ENCODE data around the gene PGP.

The PGP gene

DNA sequence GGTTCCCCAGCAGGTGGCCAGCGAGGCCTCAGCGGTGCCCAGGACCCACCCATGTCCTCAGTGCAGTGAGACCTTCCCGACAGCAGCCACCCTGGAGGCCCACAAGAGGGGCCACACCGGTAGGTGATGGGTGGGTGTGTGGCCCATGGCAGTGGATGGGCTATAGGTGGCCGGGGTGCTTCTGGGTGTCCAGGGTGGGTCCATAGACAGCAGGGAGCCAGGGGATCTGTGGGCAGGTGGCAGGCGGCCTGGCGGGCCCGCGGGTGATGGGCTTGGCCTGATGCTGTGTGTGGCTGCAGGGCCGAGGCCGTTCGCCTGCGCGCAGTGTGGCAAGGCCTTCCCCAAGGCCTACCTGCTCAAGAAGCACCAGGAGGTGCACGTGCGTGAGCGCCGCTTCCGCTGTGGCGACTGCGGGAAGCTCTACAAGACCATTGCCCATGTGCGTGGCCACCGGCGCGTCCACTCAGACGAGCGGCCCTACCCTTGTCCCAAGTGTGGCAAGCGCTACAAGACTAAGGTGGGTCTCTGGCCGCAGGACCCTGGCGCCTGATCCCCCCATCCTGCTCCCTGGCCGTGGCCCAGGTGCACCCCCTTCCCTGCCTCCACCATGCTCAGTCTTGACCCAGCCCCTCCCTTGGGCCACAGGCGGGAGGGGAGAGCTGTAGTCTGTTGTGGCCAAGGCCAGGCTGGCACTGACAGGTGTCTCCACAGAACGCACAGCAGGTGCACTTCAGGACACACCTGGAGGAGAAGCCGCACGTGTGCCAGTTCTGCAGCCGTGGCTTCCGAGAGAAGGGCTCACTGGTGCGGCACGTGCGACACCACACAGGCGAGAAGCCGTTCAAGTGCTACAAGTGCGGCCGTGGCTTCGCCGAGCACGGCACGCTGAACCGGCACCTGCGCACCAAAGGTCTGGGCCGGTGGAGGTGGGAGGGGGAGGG lies 19.5 kb upstream of the PGP start:
- H3K9ac ChIP-seq (ENCODE audit: low read length) = no peak overlapping the region
- no peaks in the 10 kb centered on the region for H3K36me3 ChIP-seq (ENCODE audit: control insufficient read depth, insufficient read depth, low read length)
- H3K4me1 ChIP-seq (ENCODE audit: control insufficient read depth, low read depth, low read length) = no peaks in the 10 kb centered on the region
- H3K79me2 ChIP-seq (ENCODE audit: control insufficient read depth, insufficient read depth, low read length) = no peaks in the 10 kb centered on the region
- H3K18ac ChIP-seq (ENCODE audit: low read length) = no peak overlapping the region
- no peak overlapping the region for H3K56ac ChIP-seq (ENCODE audit: low read length)
- no peak overlapping the region for H2AK5ac ChIP-seq (ENCODE audit: low read length)
- DNase-seq = no peak
- H3K4me3 ChIP-seq (ENCODE audit: low read length) = no peak overlapping the region
- H4K5ac ChIP-seq (ENCODE audit: low read length) = no peak overlapping the region
- H3K4me2 ChIP-seq (ENCODE audit: low read length) = no peak overlapping the region
- H4K8ac ChIP-seq (ENCODE audit: low read depth, low read length) = no peak overlapping the region
- H3K4ac ChIP-seq (ENCODE audit: low read depth, low read length) = no peak overlapping the region
- H2BK5ac ChIP-seq (ENCODE audit: low read length) = no peak overlapping the region
- H2BK15ac ChIP-seq (replicated peaks; ENCODE audit: low read depth) = no peak overlapping the region
- no peak overlapping the region for H2BK120ac ChIP-seq (ENCODE audit: low read depth, low read length)
- no CpG with 5 or more reads among the region's 51 CpGs for WGBS (ENCODE audit: extremely low coverage, insufficient coverage, low lambda C conversion rate)
- no peak overlapping the region for H3K23ac ChIP-seq (ENCODE audit: low read length)
- H3K27ac ChIP-seq (ENCODE audit: low read depth, low read length) = no peak overlapping the region
- no peaks in the 10 kb centered on the region for H3K79me1 ChIP-seq (ENCODE audit: low read length)
- H3K27me3 ChIP-seq (ENCODE audit: insufficient read depth, low read length, poor library complexity) = peaks cover 3% of the 10 kb centered on the region

GRCh38 chr16:2233046-2233775 lies 18.6 kb upstream of the PGP start:
- Histone ChIP-seq H3K9ac (ENCODE audit: low read length) (no peak overlapping the region), H3K4me1 (ENCODE audit: control insufficient read depth, low read depth, low read length) (no peaks in the 10 kb centered on the region), H3K79me2 (ENCODE audit: control insufficient read depth, insufficient read depth, low read length) (no peaks in the 10 kb centered on the region), H3K27ac (ENCODE audit: low read depth, low read length) (no peak overlapping the region), H4K5ac (ENCODE audit: low read length) (no peak overlapping the region), H2BK120ac (ENCODE audit: low read depth, low read length) (no peak overlapping the region), H3K36me3 (ENCODE audit: control insufficient read depth, insufficient read depth, low read length) (no peaks in the 10 kb centered on the region), H2AK5ac (ENCODE audit: low read length) (no peak overlapping the region), H3K23ac (ENCODE audit: low read length) (no peak overlapping the region), H3K4me3 (ENCODE audit: low read length) (no peak overlapping the region), H4K8ac (ENCODE audit: low read depth, low read length) (no peak overlapping the region), H3K56ac (ENCODE audit: low read length) (no peak overlapping the region), H3K27me3 (ENCODE audit: insufficient read depth, low read length, poor library complexity) (peaks cover 3% of the 10 kb centered on the region), H3K4me2 (ENCODE audit: low read length) (no peak overlapping the region), H2BK15ac (replicated peaks; ENCODE audit: low read depth) (no peak overlapping the region), H2BK5ac (ENCODE audit: low read length) (no peak overlapping the region), H3K4ac (ENCODE audit: low read depth, low read length) (no peak overlapping the region), H3K18ac (ENCODE audit: low read length) (no peak overlapping the region), H3K79me1 (ENCODE audit: low read length) (no peaks in the 10 kb centered on the region)
- WGBS (ENCODE audit: extremely low coverage, insufficient coverage, low lambda C conversion rate) = no CpG with 5 or more reads among the region's 28 CpGs
- DNase-seq = no peak

DNA sequence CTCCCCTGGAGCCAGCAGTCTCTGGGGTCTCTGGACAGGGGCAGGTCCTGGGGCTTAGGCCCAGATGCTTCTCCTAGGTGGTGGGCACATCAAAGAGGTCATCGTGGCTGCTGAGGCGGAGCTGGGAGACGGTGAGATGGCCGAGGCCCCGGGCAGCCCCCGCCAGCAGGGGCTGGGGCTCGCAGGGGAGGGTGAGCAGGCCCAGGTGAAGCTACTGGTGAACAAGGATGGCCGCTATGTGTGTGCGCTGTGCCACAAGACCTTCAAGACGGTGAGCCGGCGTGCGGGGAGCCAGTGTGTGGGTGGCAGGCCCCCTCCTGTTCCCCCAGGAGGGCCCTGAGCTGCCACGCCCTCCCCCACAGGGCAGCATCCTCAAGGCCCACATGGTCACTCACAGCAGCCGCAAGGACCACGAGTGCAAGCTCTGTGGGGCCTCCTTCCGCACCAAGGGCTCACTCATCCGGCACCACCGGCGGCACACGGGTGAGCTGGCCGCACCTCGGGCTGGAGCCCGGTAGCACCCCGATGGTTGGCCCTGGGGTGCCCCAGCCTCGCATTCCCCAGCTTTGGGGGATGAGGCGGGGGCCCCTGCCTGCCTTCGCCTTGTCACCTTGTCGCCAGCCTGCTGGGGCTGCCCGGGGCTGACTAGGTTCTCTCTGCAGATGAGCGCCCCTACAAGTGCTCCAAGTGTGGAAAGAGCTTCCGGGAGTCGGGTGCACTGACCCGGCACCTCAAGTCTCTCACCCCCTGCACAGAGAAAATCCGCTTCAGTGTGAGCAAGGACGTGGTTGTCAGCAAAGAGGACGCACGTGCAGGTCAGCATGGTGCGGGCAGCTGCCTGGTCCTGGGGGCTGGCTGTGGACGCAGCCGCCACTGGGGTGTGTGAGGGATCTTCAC lies 17.7 kb upstream of the PGP start:
- H3K9ac ChIP-seq (ENCODE audit: low read length) = no peak overlapping the region
- DNase-seq = no peak
- no peak overlapping the region for H4K8ac ChIP-seq (ENCODE audit: low read depth, low read length)
- H3K56ac ChIP-seq (ENCODE audit: low read length) = no peak overlapping the region
- H3K27ac ChIP-seq (ENCODE audit: low read depth, low read length) = no peak overlapping the region
- H3K18ac ChIP-seq (ENCODE audit: low read length) = no peak overlapping the region
- no peak overlapping the region for H2BK5ac ChIP-seq (ENCODE audit: low read length)
- H2BK15ac ChIP-seq (replicated peaks; ENCODE audit: low read depth) = no peak overlapping the region
- H3K79me1 ChIP-seq (ENCODE audit: low read length) = peaks cover 3% of the 10 kb centered on the region
- no CpG with 5 or more reads among the region's 41 CpGs for WGBS (ENCODE audit: extremely low coverage, insufficient coverage, low lambda C conversion rate)
- H3K23ac ChIP-seq (ENCODE audit: low read length) = no peak overlapping the region
- H3K4ac ChIP-seq (ENCODE audit: low read depth, low read length) = no peak overlapping the region
- no peaks in the 10 kb centered on the region for H3K36me3 ChIP-seq (ENCODE audit: control insufficient read depth, insufficient read depth, low read length)
- H3K27me3 ChIP-seq (ENCODE audit: insufficient read depth, low read length, poor library complexity) = peaks cover 3% of the 10 kb centered on the region
- no peak overlapping the region for H4K5ac ChIP-seq (ENCODE audit: low read length)
- H3K4me3 ChIP-seq (ENCODE audit: low read length) = no peak overlapping the region
- no peaks in the 10 kb centered on the region for H3K4me1 ChIP-seq (ENCODE audit: control insufficient read depth, low read depth, low read length)
- H3K79me2 ChIP-seq (ENCODE audit: control insufficient read depth, insufficient read depth, low read length) = peaks cover 2% of the 10 kb centered on the region
- H2BK120ac ChIP-seq (ENCODE audit: low read depth, low read length) = no peak overlapping the region
- H3K4me2 ChIP-seq (ENCODE audit: low read length) = no peak overlapping the region
- no peak overlapping the region for H2AK5ac ChIP-seq (ENCODE audit: low read length)

- no peak overlapping the region for H4K8ac ChIP-seq (ENCODE audit: low read depth, low read length)
- H3K4me3 ChIP-seq (ENCODE audit: low read length) = no peak overlapping the region
- no peak overlapping the region for H3K9ac ChIP-seq (ENCODE audit: low read length)
- no peak overlapping the region for H3K27ac ChIP-seq (ENCODE audit: low read depth, low read length)
- no peak overlapping the region for H3K4me2 ChIP-seq (ENCODE audit: low read length)
- WGBS (ENCODE audit: extremely low coverage, insufficient coverage, low lambda C conversion rate) = no CpG with 5 or more reads among the region's 29 CpGs
- H3K79me1 ChIP-seq (ENCODE audit: low read length) = peaks cover 7% of the 10 kb centered on the region
- H3K23ac ChIP-seq (ENCODE audit: low read length) = no peak overlapping the region
- no peaks in the 10 kb centered on the region for H3K36me3 ChIP-seq (ENCODE audit: control insufficient read depth, insufficient read depth, low read length)
- no peak overlapping the region for H2BK15ac ChIP-seq (replicated peaks; ENCODE audit: low read depth)
- H2AK5ac ChIP-seq (ENCODE audit: low read length) = no peak overlapping the region
- no peak overlapping the region for H3K56ac ChIP-seq (ENCODE audit: low read length)
- peaks cover 6% of the 10 kb centered on the region for H3K79me2 ChIP-seq (ENCODE audit: control insufficient read depth, insufficient read depth, low read length)
- H4K5ac ChIP-seq (ENCODE audit: low read length) = no peak overlapping the region
- H3K18ac ChIP-seq (ENCODE audit: low read length) = no peak overlapping the region
- H2BK120ac ChIP-seq (ENCODE audit: low read depth, low read length) = no peak overlapping the region
- no peak for DNase-seq
- H3K4me1 ChIP-seq (ENCODE audit: control insufficient read depth, low read depth, low read length) = no peaks in the 10 kb centered on the region
- no peaks in the 10 kb centered on the region for H3K27me3 ChIP-seq (ENCODE audit: insufficient read depth, low read length, poor library complexity)
- H2BK5ac ChIP-seq (ENCODE audit: low read length) = no peak overlapping the region
- no peak overlapping the region for H3K4ac ChIP-seq (ENCODE audit: low read depth, low read length)
These were observed 16.6 kb upstream of the PGP start for GRCh38 chr16:2231016-2231931.

DNA sequence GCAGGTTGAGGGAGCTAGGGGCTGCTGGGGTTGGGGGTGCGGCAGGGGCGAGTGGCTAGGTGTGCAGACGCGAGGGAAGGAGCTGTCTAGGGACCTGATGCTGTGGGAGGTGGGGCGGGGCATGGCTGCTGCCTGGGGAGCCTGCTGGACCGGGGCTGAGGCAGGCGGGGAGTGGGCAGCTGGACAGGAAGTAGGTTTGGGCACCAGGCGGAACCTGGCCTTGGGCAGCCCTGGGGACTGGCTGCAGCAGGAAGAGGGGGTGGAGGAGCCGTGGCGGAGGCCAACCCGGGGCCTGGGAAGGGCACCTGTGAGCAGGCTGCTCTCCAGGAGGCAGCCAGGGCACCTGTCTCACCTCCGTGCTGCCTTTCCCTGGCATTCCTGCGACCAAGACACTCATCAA lies 15.7 kb upstream of the PGP start:
- Histone ChIP-seq H4K8ac (ENCODE audit: low read depth, low read length) (no peak overlapping the region), H3K4me1 (ENCODE audit: control insufficient read depth, low read depth, low read length) (no peaks in the 10 kb centered on the region), H3K56ac (ENCODE audit: low read length) (no peak overlapping the region), H4K5ac (ENCODE audit: low read length) (no peak overlapping the region), H3K4me2 (ENCODE audit: low read length) (no peak overlapping the region), H3K79me2 (ENCODE audit: control insufficient read depth, insufficient read depth, low read length) (peaks cover 9% of the 10 kb centered on the region), H3K79me1 (ENCODE audit: low read length) (peaks cover 10% of the 10 kb centered on the region), H2BK120ac (ENCODE audit: low read depth, low read length) (no peak overlapping the region), H3K23ac (ENCODE audit: low read length) (no peak overlapping the region), H3K27ac (ENCODE audit: low read depth, low read length) (no peak overlapping the region), H3K9ac (ENCODE audit: low read length) (no peak overlapping the region), H3K4ac (ENCODE audit: low read depth, low read length) (no peak overlapping the region), H3K36me3 (ENCODE audit: control insufficient read depth, insufficient read depth, low read length) (no peaks in the 10 kb centered on the region), H2BK15ac (replicated peaks; ENCODE audit: low read depth) (no peak overlapping the region), H2AK5ac (ENCODE audit: low read length) (no peak overlapping the region), H3K27me3 (ENCODE audit: insufficient read depth, low read length, poor library complexity) (no peaks in the 10 kb centered on the region), H3K4me3 (ENCODE audit: low read length) (no peak overlapping the region), H3K18ac (ENCODE audit: low read length) (no peak overlapping the region), H2BK5ac (ENCODE audit: low read length) (no peak overlapping the region)
- no CpG with 5 or more reads among the region's 13 CpGs for WGBS (ENCODE audit: extremely low coverage, insufficient coverage, low lambda C conversion rate)
- DNase-seq = no peak
